A673 (cell line): ENCODE results near the gene BTBD6.

Experiments used
- CTCF ChIP-seq: fragments of 300-800, 200-600 bp; sonication (generic); conservative IDR thresholded peaks from 2 replicates; pipeline ENCODE4 v1.5.1; 2017; ENCODE audit warnings: low read depth, mild to moderate bottlenecking, antibody characterized with exemption, low read length, moderate library complexity, mixed read lengths
- EZH2 ChIP-seq: fragments of 200-600 bp; sonication (generic); IDR thresholded peaks from 2 replicates; pipeline ENCODE4 v1.6.1; 2017; ENCODE audit warnings: borderline replicate concordance, low read depth, mild to moderate bottlenecking, mixed read lengths, antibody characterized with exemption, low read length; ENCODE audit not compliant: poor library complexity, severe bottlenecking

GRCh38 chr14:105268736-105269354 is 20.5 kb downstream of the BTBD6 start:
- TF ChIP-seq CTCF: no peak
- no peak for TF ChIP-seq EZH2
